B cell (primary cell): ENCODE measurements around the gene SMPX.

Experiments used
- CTCF ChIP-seq: fragments of 200-600 bp; IDR thresholded peaks from one replicate; pipeline ENCODE4 v1.8.0; 2022; ENCODE audit warnings: antibody characterized with exemption, mild to moderate bottlenecking
- EZH2 ChIP-seq: IDR thresholded peaks from 2 replicates; pipeline ENCODE4 v1.6.1; 2012; ENCODE audit warnings: borderline replicate concordance, low read depth, mild to moderate bottlenecking, moderate library complexity, low read length; ENCODE audit not compliant: insufficient read depth, poor library complexity, severe bottlenecking

- TF ChIP-seq CTCF = no peak
- TF ChIP-seq EZH2 = no peak
These were observed 20.3 kb upstream of the SMPX start for GRCh38 chrX:21778236-21778635.
